Stimulated activated CD8-positive, alpha-beta memory T cell treated with anti-CD3 and anti-CD28 coated beads, Interleukin-7, amount 100 ng/mL, for 24 hours (primary cell): Measurements from ENCODE around the gene PRKCE.

Experiments
- DNase-seq: peaks from one replicate; pipeline ENCODE4 v3.0.0-alpha.2; 2020; ENCODE audit warnings: low read depth

Gene PRKCE

DNA sequence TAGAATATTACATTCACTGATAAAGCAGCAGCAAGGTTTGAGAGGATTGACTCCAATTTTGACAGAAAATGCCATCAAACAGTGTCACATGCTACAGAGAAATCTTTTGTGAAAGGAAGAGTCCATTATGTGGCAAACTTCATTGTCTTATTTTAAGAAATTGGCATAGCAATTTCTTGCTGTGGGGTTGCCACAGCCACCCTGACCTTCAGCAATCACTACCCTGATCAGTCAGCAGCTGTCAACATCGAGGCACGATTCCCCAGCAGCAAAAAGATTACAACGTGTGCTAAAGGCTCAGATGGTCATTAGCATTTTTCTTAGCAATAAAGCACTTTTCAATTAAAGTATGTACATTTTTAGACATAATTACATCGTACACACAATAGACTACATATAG is 74.7 kb downstream of the PRKCE start:
- DNase-seq, result no peak

DNA sequence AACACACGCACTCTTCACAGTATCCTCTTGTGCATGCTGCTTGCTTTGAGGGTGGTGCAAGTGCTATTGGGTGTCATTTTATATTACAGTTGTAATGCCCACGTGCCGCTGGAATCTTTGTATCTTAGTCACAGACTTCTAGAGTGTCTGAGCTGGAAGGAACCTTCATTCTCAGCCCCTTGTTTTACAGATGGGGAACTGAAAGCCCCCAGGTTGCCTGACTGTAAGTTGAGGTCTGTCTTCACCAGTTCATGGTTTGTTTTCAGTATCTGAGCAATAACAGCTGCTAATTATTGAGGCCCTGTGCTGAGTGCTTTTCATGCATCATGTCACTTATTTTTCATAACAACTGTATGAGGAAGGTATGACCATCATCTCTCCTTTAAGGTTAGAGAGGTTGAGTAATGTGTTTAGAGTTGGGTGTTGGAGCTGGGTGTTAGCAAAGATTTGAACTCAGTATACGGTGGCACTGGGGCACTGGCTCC is 77.0 kb downstream of the PRKCE start:
- no peak for DNase-seq

DNA sequence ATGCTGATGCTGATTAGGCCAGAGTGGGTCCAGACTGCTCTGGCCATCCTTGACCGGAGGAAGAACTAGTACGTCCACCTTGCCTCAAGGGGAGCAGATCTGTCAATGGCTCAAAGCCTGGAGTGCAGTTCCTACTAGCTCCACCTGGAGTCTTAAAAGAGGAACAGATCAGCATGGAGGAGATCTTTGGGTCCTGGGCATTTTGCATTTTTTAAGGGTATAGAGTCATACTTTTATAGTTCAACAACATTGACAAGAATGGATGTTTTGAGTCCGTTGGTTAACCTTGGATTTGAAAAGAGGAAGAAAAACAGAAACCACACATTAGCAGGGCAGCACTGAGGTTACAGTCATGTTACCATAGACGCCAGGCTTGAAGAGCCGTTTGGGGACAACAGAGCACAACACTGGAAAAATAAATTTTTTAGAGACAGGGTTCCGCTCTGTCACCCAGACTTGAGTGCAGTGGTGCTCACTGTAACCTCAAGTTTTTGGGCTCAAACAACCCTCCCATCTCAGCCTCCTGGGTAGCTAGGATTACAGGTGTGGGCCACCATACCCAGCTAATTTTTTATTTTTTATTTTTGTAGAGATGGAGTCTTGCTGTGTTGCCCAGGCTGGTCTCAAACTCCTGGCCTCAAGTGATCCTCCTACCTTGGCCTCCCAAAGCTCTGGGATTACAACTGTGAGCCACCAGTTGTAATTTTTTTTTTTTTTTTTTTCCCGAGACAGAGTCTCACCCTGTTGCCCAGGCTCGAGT is 78.5 kb downstream of the PRKCE start:
- no peak for DNase-seq

DNA sequence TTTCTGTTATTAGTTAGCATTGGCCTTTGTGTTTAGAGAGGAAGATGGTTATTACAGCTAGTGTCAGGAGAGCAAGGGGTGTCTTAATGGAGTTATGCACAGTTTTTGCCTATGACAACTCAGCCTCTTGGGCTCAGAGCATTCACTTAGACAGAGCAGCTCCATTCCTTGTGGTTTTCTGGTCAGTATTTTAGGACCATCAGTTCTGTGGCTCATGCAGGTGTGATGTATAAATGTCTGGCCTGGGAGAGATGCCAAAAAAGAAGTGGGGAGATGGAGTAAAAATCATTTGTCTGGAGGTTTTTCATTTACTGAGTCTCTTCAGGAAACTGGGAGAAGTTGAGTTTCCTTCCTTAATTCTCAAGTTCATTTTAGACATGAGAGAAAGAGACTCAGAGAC is 79.7 kb downstream of the PRKCE start:
- no peak for DNase-seq

DNA sequence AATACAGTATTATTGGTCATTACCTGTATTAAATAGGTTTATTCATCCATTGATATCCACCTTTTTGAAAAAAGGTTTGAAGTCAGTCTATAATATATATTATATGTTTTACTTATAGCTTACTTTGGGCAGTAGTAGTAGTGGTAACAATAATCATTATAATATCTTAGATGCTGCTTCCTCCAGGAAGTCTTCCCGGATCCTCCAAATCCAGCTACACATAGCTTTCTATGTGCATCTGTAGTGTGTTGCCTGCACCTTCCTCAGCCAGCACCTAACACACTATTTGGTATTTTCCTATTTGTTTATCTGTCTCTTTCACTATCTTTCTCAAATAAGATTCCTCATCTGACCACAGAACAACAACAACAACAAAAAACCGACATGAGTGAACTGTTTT is 81.0 kb downstream of the PRKCE start:
- no peak for DNase-seq

DNA sequence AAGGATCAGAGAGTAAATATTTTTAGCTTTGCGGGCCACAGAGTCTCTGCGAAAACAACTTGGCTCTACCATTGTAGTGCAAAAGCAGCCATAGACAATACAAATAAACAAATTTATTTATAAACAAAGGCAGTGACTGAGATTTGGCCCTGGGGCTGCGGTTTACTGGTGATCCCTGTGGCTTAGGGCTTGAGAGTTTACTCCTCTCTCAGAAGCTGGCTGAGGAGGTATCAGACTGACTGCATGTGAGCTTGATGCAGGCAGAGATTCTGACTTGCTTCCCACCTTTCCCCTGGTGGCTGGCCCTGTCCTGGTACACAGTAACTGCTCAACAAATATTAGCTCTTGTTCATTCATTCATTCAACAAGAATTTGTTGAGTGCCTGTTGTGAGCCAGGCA is 81.5 kb downstream of the PRKCE start:
- DNase-seq, result no peak

DNA sequence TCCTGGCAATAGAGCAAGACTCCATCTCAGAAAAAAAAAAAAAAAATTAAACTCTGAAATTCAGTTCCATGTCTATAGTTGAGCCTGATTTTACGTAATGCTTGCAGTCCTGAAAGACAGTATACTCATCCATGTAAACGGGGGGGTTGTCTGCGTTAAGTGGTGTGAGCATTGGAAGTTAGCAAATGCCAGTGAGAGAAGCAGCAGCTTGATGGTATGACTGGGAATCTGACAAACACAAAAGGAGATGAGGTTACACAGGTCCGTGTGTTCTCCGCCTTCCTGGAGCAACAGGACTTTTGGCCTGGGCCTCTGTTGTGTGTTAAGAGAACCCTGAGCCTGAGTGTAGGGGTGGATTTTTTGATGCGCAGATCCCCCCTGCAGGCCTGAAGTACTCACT is 82.9 kb downstream of the PRKCE start:
- no peak for DNase-seq

DNA sequence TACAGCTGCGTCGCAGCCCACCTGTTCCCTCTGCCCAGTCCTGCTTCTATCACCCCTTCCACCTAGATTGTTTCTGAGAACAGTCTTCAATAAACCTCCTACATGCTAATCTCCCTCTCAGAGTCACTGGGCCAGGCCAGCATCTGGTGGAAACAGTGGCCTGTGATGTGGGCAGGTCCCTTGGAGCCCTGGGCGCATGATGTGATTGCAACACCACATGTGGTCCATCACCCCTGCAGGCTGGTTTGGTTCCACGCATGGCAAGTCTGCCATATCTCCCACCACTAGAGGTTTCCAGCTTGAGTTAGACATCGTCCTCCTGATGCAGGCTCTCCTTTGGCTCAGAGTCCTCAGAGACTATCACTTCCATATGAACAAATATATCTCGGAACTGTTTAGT is 83.5 kb downstream of the PRKCE start:
- no peak for DNase-seq

DNA sequence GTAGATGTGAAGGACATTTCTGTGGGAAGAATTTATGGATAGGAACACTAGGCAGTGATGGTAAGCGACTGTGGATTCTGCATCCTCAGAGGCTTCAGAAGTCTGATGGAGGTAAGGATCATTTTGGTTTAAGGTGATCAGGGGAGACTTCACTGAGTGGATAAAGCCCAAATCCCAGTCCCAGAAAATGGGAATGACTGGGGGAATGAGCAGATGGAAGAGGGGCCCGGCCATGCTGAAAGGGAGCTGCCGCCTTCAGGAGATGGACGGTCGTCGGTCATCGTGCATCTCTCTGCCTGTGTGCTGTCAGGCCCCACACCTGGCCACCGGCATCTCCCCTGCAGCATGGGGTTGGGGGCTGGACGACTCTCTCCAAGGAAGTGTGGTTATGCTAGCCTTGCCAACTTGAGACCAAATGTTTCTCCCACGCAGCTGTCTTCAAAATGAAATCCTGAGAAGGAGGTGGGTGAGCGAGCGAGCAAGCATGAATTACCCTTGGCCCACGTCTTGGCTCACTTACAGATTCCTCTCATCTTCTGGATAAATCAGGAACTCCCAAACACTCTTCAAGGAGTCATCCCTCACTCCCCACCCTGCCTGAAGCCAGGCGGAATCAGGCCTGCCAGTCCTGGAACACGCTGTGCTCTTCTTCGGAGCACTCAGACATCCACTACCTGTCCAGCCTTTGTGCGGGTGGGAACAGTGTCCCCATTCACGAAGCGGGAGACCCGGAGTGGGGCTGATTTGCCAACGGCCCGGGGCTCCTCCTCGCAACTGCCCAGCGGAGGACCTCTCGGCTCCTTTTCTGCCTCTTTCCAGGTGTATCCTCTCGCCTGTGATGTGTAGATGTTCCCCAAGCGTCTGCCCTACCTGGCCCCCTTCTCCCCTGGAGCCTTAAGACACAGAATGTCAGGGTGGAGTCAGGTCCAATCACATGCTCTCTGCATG is 85.6 kb downstream of the PRKCE start:
- no peak for DNase-seq

DNA sequence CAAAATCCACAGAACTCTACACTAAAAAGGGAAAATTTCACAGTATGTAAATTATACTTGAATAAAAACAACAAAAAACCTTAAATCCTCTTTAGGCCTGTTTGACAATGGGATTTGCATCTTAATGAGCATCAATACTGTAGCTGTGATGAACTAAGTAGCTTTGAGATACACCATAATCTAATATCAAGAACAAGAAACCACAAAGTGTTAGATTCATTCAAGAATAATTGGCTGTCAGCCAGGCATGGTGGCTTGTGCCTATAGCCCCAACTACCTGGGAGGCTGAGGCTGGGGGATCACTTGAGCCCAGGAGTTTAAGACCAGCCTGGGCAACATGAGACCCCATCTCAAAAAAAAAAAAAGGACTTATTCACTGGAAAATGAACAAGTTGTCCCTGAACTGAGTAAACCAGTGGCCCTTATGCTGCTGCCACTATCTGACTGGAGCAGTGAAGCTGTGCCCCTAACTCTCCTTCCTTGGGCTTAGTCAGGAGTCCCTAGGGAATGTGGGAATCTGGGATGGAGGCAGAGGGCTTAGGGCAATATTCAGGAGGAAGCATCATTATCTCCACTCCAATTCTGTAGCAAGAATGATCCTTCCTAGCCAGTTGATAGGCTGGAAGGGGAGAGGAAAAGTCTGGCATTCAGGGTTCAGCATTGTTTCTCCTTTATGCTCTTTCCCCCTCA is 88.5 kb downstream of the PRKCE start:
- DNase-seq, result no peak

DNA sequence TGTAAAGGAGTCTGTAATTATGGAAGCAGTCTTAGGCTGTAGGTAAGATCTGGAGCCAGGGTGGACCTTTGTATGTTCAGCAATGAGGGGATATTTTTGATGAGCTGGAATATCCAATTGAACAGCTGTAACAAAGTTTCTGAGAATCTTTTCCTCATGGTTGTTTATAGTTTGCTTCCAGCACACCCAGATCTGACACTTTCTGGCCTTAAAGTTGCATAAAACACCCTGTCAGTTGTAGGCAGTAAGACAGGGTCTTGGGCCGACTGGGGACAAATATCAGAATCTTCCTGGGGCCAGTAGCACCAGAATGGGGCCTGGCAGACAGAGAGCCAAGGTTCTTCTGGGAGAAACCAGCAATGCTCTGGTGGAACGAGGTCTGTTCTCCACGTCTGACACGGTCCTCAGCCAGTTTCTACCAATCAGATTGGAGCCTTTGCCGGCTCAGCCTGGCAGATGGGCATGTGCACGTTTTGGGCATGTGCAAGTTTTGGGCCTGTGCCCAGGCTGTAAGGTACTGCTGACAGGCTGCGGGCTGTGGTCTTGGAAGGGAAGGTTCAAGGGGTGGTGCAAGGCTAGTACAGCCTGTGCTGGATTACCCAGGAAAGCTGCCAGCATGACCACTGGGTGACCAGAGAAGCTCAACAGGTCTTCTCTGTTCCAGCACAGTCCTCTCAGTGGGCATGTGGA is 89.8 kb downstream of the PRKCE start:
- DNase-seq, result no peak

DNA sequence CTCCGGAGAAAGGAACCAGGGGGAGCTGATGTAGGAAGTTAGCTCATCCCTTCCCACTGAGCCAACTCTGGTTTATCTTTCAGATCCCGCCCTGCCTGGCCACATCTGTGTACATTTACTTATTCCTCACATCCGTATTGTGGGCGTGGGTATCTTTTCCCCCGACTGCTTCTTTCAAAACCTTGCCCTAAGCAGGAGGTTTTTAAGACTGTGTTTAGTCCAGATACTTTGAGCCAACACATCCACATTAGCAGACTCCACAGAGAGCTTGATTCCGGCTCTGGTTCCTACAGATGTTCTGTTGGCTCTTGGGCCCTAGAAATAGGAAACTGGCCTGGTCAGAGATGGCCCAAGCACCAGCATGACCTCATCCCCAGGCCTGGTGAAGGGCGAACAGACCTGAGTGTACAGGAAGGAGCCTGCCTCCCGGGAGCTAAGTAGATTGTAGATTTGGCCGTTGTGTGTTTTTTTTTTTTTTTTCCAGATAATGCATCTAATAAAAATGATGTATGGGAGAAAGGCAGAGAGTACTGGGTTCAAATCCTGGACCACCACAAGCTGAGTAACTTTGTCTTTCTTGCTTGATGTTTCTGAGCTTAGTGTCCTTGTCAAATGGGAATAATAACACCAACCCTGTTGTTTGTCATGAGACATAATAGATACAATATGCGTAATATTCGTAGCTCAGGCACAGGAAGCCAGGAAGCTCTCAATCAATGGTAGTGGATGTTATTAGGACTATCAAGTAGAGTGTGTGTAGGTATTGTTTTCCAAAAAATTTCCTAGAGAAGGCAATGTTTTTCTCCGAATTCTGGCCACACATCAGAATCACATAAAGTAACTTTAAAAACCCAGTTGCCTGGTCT is 92.3 kb downstream of the PRKCE start:
- DNase-seq, result no peak

DNA sequence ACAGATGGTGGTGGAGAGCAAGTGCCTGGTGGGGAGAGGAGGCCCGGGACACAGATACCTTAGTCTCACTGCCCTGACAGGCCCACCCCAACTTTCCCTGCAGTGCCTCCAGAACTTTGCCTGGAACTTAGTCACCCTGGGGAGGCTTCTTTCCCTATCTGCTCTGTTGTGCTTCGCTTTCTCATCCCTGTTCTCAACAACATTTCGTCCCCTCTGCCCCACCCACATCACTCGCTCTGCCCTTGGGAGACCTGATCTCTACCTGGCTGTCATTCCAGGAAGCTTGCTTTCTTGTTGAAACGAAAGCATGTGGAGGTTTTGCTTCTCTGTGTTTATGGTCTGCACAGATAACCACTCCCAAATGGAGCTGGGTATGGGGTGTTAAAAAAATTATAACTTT is 93.8 kb downstream of the PRKCE start:
- DNase-seq, result no peak

DNA sequence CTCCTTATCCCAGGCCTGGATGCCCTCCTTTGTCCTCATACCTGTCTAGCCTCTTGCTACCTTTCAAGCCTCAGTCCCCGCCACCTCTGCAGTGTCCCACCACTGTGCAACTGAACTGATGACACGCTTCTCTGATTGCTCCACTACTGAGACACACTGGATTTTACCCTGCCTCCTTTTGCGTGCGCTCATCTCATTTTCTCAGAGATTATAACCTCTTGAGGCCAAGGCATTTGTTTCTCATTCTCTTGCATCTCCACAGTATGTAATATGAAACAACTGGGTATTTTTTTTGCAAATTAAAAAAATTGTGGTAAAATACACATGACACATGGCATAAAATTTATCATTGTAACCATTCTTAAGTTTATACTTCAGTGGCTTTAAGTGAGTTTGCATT is 95.4 kb downstream of the PRKCE start:
- no peak for DNase-seq

DNA sequence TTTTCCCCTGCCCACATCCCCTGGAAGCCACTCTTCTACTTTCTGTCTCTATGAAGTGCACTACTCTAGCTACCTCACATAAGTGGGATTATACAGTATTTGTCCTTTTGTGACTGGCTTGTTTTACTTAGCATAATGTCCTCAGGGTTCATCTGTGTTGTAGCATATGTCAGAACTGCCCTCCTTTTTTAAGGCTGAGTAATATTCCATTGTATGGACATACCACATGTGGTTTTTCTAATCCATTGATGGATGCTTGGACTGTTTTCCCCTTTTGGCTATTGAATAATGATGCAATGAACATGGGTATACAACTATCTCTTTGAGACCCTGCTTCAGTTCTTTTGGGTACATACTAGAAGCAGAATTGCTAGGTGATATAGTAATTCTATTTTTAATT is 95.9 kb downstream of the PRKCE start:
- no peak for DNase-seq

DNA sequence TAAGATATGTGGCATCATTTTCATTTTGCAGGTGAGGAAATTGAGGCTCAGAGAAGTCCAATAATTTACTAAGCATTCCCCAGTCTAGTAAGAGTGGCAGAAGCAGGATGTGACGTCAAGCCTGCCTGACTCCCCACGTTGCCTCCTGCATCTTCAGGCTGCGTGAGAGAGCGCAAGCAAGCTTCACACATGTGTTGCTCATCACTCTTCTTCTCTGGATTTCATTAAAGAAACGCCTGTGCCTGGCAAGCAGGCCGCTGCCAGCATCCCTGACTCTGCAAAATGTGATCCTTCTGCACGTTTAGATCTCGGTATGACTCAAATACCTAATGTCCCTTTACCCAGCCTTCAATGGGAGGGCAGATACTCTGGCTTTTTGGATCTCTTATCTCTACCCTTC is 96.8 kb downstream of the PRKCE start:
- no peak for DNase-seq

DNA sequence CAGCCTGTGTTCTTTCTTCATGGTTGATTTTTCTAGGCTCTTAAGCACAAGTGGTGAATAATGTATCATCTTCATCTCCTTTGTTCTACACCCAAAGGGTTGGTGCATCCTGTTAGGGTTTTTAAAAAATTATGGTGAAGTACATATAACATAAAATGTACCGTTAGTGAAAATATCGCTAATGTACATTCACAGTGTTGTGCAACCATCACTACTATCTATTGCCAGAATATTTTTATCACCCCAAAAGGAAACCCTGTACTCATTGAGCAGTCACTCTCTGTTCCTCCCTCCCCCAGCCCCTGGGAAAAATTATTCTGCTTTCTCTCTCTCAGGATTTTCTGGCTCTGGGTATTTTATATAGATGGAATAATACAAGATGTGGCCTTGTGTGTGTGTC is 98.5 kb downstream of the PRKCE start:
- no peak for DNase-seq

DNA sequence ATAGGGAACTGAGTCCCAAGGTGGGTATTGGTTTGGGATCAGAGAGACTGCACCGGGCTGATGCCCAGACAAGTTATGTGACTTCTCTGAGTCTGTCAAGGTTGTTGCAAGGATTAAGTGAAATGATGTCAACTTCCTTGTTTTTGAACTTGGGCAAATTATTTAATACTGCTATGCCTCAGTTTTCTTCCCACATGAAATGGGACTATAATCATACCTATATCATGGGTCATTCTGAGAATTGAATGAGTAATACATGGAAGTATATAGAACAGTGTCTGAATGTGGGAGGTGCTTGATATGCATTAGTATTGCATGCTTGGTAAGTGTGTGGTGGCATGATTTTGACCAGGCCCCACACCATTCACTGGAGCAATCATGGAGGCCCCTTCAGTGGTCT is 99.0 kb downstream of the PRKCE start:
- DNase-seq, result no peak

DNA sequence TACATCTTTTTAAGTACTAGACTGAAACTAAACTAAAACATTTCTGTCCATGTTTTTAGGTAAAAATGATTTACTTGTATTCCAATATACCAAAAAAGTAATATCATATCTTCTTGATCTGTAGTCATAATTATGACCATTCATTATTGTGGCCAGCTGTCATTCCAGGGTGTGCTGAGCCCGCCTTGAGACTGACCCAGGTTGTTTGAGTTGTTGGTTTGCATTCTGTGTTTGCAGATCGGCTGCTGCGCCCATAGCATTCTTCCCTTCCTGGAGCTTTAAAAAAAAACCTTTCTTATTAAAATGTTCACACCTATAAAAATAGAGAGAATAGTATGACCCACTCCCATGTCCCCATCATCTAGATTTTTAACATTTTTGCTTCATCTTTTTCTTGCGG is 101.9 kb downstream of the PRKCE start:
- no peak for DNase-seq

DNA sequence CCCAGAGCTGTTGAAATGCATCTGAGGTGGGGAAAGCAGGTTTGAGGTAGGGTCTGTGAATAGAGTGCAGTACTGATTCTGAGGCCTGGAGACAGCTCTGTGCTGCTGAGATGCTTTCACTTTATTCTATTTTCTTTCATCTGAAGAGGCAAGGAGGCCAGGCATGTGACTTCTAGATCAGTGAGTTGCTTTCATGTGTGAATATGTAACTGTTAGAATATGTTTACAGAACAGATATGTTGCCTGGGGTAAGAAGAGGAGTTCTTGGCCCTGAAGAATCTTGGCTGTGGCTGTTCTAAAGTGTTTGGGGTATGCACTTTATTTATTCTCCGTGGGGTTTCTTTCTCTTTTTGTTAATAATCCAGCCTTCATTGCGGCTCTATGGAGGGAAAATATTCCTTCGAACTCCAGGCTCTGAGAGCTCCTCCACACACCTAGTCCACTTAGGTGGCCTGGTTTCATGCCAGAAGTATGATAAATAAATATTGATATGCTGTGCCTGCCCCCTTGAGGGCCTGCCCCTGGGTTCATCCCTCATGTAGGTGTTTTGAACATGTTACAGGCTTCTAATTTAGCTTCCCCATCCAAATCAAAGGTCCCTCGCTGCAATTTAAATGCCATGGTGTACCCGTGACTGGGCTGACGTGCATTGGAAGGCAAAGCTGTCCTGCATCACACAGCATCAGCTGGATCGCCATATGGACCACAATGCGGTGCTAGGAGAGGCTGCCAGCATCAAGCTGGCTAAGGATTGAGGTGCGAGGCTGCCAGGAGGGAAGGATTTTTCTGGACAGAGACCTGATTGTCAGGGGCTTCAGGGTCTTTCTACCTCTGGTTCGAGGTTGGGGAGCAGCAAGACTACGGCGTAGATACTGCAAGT is 102.9 kb downstream of the PRKCE start:
- no peak for DNase-seq
